Caco-2 (cell line): ENCODE data around the gene POLD4. TPM values are rescaled to one million over a fixed set of nuclear protein-coding genes. Genes with fewer than 3 reads are reported as not detected.
A peak's percentile ranks its signal among the peaks of the same experiment; 100 is the strongest.

Experiments
- BruUV-seq: library from RNA; stranded (reverse); fragments of 400-500 nt; replicated peaks from 2 replicates; lab custom pipeline; 2021; lab: Mats Ljungman, UMichigan
- CTCF ChIA-PET: fragments of 300-600 bp; sonication (Branson Sonifier 250); formaldehyde crosslinking; loops from one replicate; lab custom pipeline; 2022; ENCODE audit warnings: antibody characterized with exemption; lab: Charles Lee
- POLR2A ChIA-PET: fragments of 300-600 bp; sonication (Branson Sonifier 250); formaldehyde crosslinking; loops from one replicate; lab custom pipeline; 2022; ENCODE audit warnings: antibody characterized with exemption; lab: Charles Lee
- DNase-seq, 2 experiments: peaks; one replicate each; pipeline versions ENCODE4 v3.0.0 to v3.0.0-alpha.2; 2020 to 2022
- H3K27me3 ChIP-seq: replicated peaks from 2 replicates; pipeline ENCODE4 v1.6.0; 2011; ENCODE audit warnings: low read length; ENCODE audit not compliant: control insufficient read depth, insufficient read depth
- H3K36me3 ChIP-seq: 2 replicates; pipeline ENCODE4 v1.5.1; 2011; ENCODE audit warnings: low read length; ENCODE audit not compliant: control insufficient read depth, insufficient read depth
- H3K4me1 ChIP-seq: fragments of 250-450 bp; sonication (Bioruptor Pico); 2 replicates; pipeline ENCODE4 v1.5.1; 2020; ENCODE audit warnings: mild to moderate bottlenecking
- H3K4me3 ChIP-seq: 2 replicates; pipeline ENCODE4 v1.5.1; 2011; ENCODE audit warnings: low read depth, mild to moderate bottlenecking, control low read depth, low read length
- H3K9me3 ChIP-seq: fragments of 250-450 bp; sonication (Bioruptor Pico); 2 replicates; pipeline ENCODE4 v1.5.1; 2020; ENCODE audit warnings: mild to moderate bottlenecking, moderate library complexity
- H3K27ac Mint-ChIP-seq: one replicate; pipeline ENCODE4 v1.8.0; 2022; ENCODE audit warnings: mixed read lengths; ENCODE audit not compliant: unreplicated experiment
- H3K27me3 Mint-ChIP-seq: one replicate; pipeline ENCODE4 v1.8.0; 2022; ENCODE audit warnings: mixed read lengths; ENCODE audit not compliant: insufficient read depth, unreplicated experiment
- H3K36me3 Mint-ChIP-seq: one replicate; pipeline ENCODE4 v1.8.0; 2022; ENCODE audit warnings: mild to moderate bottlenecking, mixed read lengths; ENCODE audit not compliant: insufficient read depth, unreplicated experiment
- H3K4me1 Mint-ChIP-seq: one replicate; pipeline ENCODE4 v1.8.0; 2022; ENCODE audit warnings: low read depth, mixed read lengths; ENCODE audit not compliant: unreplicated experiment
- H3K4me3 Mint-ChIP-seq: one replicate; pipeline ENCODE4 v1.8.0; 2022; ENCODE audit warnings: mild to moderate bottlenecking, moderate library complexity, mixed read lengths; ENCODE audit not compliant: unreplicated experiment
- H3K9me3 Mint-ChIP-seq: one replicate; pipeline ENCODE4 v1.8.0; 2022; ENCODE audit warnings: mixed read lengths; ENCODE audit not compliant: unreplicated experiment
- CTCF ChIP-seq, 2 experiments: fragments of 200-600 bp in 1 of 2; IDR thresholded peaks; 1 replicate in 1 of 2; 2 replicates in 1 of 2; pipeline versions ENCODE4 v1.5.1 to v1.8.0; 2011 to 2022; ENCODE audit warnings: antibody characterized with exemption in 1 of 2, control low read depth in 1 of 2, inconsistent platforms in 1 of 2, low read depth in 1 of 2, low read length in 1 of 2, mild to moderate bottlenecking in 1 of 2, moderate library complexity in 1 of 2; ENCODE audit not compliant: insufficient read depth in 1 of 2, severe bottlenecking in 1 of 2, unreplicated experiment in 1 of 2
- intact Hi-C: fragments of 100-400 bp; cut with micrococcal nuclease; formaldehyde crosslinking; loops from one replicate; pipeline ENCODE4 v1.10.0; 2022; ENCODE audit not compliant: unreplicated experiment
- total RNA-seq: library from RNA; stranded (reverse); gene quantifications from 2 replicates; pipeline ENCODE4 v1.2.3, GENCODE V29; 2022

POLD4 gene
- total RNA-seq, 1 experiment from 2014 or later, result 29.8 TPM

GRCh38 chr11:67304511-67305113 lies 48.7 kb downstream of the POLD4 start:
- BruUV-seq, result TSS peak; percentile 39
- H3K4me3 ChIP-seq, result peak overlapping the region; percentile 93
- DNase-seq, result peak in 1 of 2 experiments; percentile 43
- Mint-ChIP-seq H3K27me3 (no peaks in the 10 kb centered on the region), H3K4me1 (peaks cover 6% of the 10 kb centered on the region), H3K4me3 (peak overlapping the region; percentile 80), H3K27ac (peak overlapping the region; percentile 86), H3K9me3 (no peaks in the 10 kb centered on the region), H3K36me3 (peaks cover 62% of the 10 kb centered on the region)
- intact Hi-C loops, result loop anchor here (1.0 kb wide), 1 partner anchor 15 kb away; the partner anchor contains the start of gene ANKRD13D
- ChIA-PET POLR2A (interaction anchor here (0.9 to 1.3 kb wide), 4 partner anchors 12 to 65 kb away, joined by 3 to 9 read pairs (median 4); partner anchors contain the start of gene ANKRD13D), CTCF (interaction anchor here (0.6 to 2.4 kb wide), 6 partner anchors 13 to 82 kb away, joined by 3 to 42 read pairs (median 4); partner anchors contain the start of gene GRK2)
- no peaks in the 10 kb centered on the region for H3K27me3 ChIP-seq
- peaks cover 7% of the 10 kb centered on the region for H3K36me3 ChIP-seq
- H3K4me1 ChIP-seq, result peaks cover 23% of the 10 kb centered on the region
- TF ChIP-seq CTCF (IDR thresholded peaks at IDR 0.05; ENCODE audit: insufficient read depth in 1 of 2, low read depth in 1 of 2, low read length in 1 of 2, severe bottlenecking in 1 of 2, unreplicated experiment in 1 of 2), result no peak
- H3K9me3 ChIP-seq, result no peaks in the 10 kb centered on the region

DNA sequence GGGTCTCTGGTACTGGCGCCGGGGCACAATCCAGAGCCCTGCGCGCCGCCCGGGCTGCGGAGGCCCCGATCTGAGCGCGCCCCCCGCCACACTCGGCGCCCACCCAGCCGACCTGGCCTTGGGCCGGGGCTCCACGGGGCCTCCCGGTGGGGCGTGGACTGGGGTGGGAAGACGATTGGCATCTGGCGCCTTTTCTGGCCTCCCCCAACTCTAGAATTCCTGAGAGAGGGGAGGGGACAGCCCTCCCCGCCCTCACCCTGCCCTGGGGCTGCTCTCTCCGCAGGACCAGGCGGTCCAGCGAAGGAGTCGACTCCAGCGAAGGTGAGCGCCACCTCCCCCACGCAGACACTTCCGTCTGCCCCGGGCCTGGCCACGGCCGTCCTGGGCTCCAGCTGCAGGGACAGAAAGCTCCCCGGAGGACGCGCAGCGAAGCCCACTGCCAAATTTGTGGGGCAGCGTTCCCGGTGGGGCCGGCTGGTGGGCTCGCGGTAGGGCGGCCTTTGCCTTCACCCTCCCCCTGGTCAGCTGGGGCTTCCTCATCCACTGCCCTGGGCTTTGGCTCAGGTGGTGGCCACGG lies 49.4 kb downstream of the POLD4 start:
- BruUV-seq, result no TSS peak
- H3K4me1 Mint-ChIP-seq, result peaks cover 6% of the 10 kb centered on the region
- POLR2A ChIA-PET, result interaction anchor here (0.6 to 1.6 kb wide), 13 partner anchors 9 to 1787 kb away, joined by 3 to 28 read pairs (median 4); partner anchors contain the start of genes ANKRD13D, PPP1CA and RAD9A
- CTCF ChIA-PET, result interaction anchor here (0.6 to 2.4 kb wide), 12 partner anchors 13 to 185 kb away, joined by 3 to 42 read pairs (median 4); partner anchors contain the start of genes ANKRD13D, GRK2, KDM2A and RAD9A
- H3K4me3 Mint-ChIP-seq, result peak overlapping the region; percentile 80
- Histone ChIP-seq H3K4me1 (peaks cover 23% of the 10 kb centered on the region), H3K4me3 (peak overlapping the region; percentile 93), H3K36me3 (peaks cover 7% of the 10 kb centered on the region), H3K9me3 (no peaks in the 10 kb centered on the region), H3K27me3 (no peaks in the 10 kb centered on the region)
- no peaks in the 10 kb centered on the region for H3K27me3 Mint-ChIP-seq
- DNase-seq, result peak; percentile 88 to 89
- no peaks in the 10 kb centered on the region for H3K9me3 Mint-ChIP-seq
- H3K36me3 Mint-ChIP-seq, result peaks cover 69% of the 10 kb centered on the region
- intact Hi-C loops, result loop anchor here (1.0 kb wide), 1 partner anchor 15 kb away; the partner anchor contains the start of gene ANKRD13D
- TF ChIP-seq CTCF (IDR thresholded peaks at IDR 0.05; ENCODE audit: insufficient read depth in 1 of 2, low read depth in 1 of 2, low read length in 1 of 2, severe bottlenecking in 1 of 2, unreplicated experiment in 1 of 2), result no peak
- peak overlapping the region; percentile 86 for H3K27ac Mint-ChIP-seq

DNA sequence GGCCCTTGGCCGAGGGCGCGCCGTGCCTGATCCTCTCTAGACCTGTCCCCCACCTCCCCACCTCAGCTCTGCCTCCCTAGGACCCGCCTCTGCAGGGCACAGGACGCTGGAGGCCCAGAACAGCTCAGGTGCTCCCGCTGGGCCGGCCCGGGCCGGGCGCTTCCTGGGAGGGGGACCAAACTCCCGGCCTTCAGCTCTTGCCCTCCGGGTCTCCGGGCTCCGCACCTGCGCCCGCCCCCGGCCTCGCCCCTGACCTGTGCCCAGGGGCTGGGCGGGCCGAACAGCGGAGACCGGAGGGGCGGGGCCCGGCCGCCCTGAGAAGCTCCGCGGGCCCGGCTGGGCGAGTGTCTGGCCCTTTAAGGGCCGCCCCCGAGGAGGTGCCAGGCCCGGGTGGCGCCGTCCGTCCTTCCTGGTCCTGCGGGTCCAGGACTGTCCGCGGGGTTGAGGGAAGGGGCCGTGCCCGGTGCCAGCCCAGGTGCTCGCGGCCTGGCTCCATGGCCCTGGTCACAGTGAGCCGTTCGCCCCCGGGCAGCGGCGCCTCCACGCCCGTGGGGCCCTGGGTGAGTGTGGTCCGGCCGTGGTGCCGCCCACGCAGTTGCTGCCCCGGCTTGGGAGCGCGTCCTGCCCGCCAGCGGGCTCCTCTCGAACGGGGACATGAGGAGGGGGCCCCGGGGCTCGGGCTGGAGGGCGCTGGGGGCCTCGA lies 50.1 kb downstream of the POLD4 start, which contains the start of gene SSH3:
SSH3 (plus strand) TSS at position 399 of the 703 bp plus-strand sequence; CDS start at position 495, 96 bp downstream.
- Mint-ChIP-seq H3K36me3 (peaks cover 75% of the 10 kb centered on the region), H3K4me1 (peaks cover 6% of the 10 kb centered on the region), H3K9me3 (no peaks in the 10 kb centered on the region), H3K4me3 (peak within 1 kb of the TSS; percentile 80), H3K27me3 (no peaks in the 10 kb centered on the region), H3K27ac (peak within 1 kb of the TSS; percentile 86)
- peaks cover 23% of the 10 kb centered on the region for H3K4me1 ChIP-seq
- H3K9me3 ChIP-seq, result no peaks in the 10 kb centered on the region
- no peak for TF ChIP-seq CTCF (IDR thresholded peaks at IDR 0.05; ENCODE audit: insufficient read depth in 1 of 2, low read depth in 1 of 2, low read length in 1 of 2, severe bottlenecking in 1 of 2, unreplicated experiment in 1 of 2)
- ChIA-PET CTCF (interaction anchor here (0.6 to 2.4 kb wide), 17 partner anchors 9 to 222 kb away, joined by 3 to 42 read pairs (median 4); partner anchors contain the start of genes ANKRD13D, KDM2A and RAD9A), POLR2A (interaction anchor here (0.6 to 1.6 kb wide), 14 partner anchors 10 to 1786 kb away, joined by 3 to 28 read pairs (median 4); partner anchors contain the start of genes ANKRD13D, PPP1CA and RAD9A)
- no TSS peak for BruUV-seq
- DNase-seq, result peak; percentile 88 to 95
- intact Hi-C loops, result no loop called here
- peaks cover 8% of the 10 kb centered on the region for H3K36me3 ChIP-seq
- H3K4me3 ChIP-seq, result peak within 1 kb of the TSS; percentile 93
- H3K27me3 ChIP-seq, result no peaks in the 10 kb centered on the region
